Suprapubic skin (tissue), 4 donors: ENCODE measurements around the gene CCNL2. TPM values are rescaled to one million over a fixed set of nuclear protein-coding genes. Genes with fewer than 3 reads are reported as not detected.

ENCODE experiments used
- DNase-seq, 2 donors: peaks; one replicate each; pipeline ENCODE4 v3.0.0-alpha.2; 2019; ENCODE audit warnings: low spot score in 2 of 2
- H3K27ac ChIP-seq: fragments of 200-600 bp; sonication (generic); one replicate; pipeline ENCODE4 v1.5.1; 2019
- H3K27me3 ChIP-seq: fragments of 200-600 bp; sonication (generic); one replicate; pipeline ENCODE4 v1.5.1; 2019
- H3K36me3 ChIP-seq: fragments of 200-600 bp; sonication (generic); one replicate; pipeline ENCODE4 v1.5.1; 2019
- H3K4me1 ChIP-seq: fragments of 200-600 bp; sonication (generic); one replicate; pipeline ENCODE4 v1.5.1; 2019
- H3K4me3 ChIP-seq: fragments of 200-600 bp; sonication (generic); one replicate; pipeline ENCODE4 v1.5.1; 2019; ENCODE audit warnings: mild to moderate bottlenecking
- H3K9me3 ChIP-seq: fragments of 200-600 bp; sonication (generic); one replicate; pipeline ENCODE4 v1.5.1; 2019
- EP300 ChIP-seq: sonication (generic); formaldehyde crosslinking; IDR thresholded peaks from one replicate; pipeline ENCODE4 v1.6.1; 2017; ENCODE audit warnings: antibody characterized with exemption
- POLR2A ChIP-seq, 2 donors: fragments of 450-650 bp; IDR thresholded peaks; one replicate each; pipeline ENCODE4 v1.6.1; 2017; ENCODE audit warnings: antibody characterized with exemption in 2 of 2, mild to moderate bottlenecking in 2 of 2, moderate library complexity in 2 of 2
- POLR2AphosphoS5 ChIP-seq, 3 donors: sonication (generic); formaldehyde crosslinking; IDR thresholded peaks; one replicate each; pipeline ENCODE4 v1.6.1; 2017; ENCODE audit warnings: antibody characterized with exemption in 3 of 3
- WGBS: methylation state at CpG from one replicate; pipeline ENCODE4 v1.1.5; 2018; 5-methylcytosine and 5-hydroxymethylcytosine counted together
- total RNA-seq, 4 donors: library from RNA; depleted of rRNA; stranded (reverse); fragments of >200 nt; gene quantifications; one replicate each; pipeline ENCODE4 v1.1.0, GENCODE V29; 2016
- TF ChIP-seq, protein P1 (sequence below), 2 donors: fragments of 200-600 bp in 1 of 2; fragments of 450-650 bp in 1 of 2; sonication (generic) in 1 of 2; IDR thresholded peaks; one replicate each; pipeline ENCODE4 v1.5.1; 2016 to 2019; ENCODE audit warnings: antibody characterized with exemption in 2 of 2, mild to moderate bottlenecking in 1 of 2, moderate library complexity in 1 of 2

The CCNL2 gene
- total RNA-seq, 4 donors from 2014 or later = 136 to 599 (median 160) TPM

- 59% methylated on average over 16 of the region's 19 CpGs for WGBS
- Histone ChIP-seq H3K27me3 (peaks cover 14% of the 10 kb centered on the region), H3K4me1 (peaks cover 44% of the 10 kb centered on the region), H3K27ac (no peak overlapping the region), H3K9me3 (no peaks in the 10 kb centered on the region), H3K4me3 (no peak overlapping the region), H3K36me3 (no peaks in the 10 kb centered on the region)
- no peak for DNase-seq
- TF ChIP-seq POLR2AphosphoS5 (IDR thresholded peaks at IDR 0.05) (no peak), EP300 (no peak), POLR2A (IDR thresholded peaks at IDR 0.05) (no peak)
- TF ChIP-seq, protein P1, sequence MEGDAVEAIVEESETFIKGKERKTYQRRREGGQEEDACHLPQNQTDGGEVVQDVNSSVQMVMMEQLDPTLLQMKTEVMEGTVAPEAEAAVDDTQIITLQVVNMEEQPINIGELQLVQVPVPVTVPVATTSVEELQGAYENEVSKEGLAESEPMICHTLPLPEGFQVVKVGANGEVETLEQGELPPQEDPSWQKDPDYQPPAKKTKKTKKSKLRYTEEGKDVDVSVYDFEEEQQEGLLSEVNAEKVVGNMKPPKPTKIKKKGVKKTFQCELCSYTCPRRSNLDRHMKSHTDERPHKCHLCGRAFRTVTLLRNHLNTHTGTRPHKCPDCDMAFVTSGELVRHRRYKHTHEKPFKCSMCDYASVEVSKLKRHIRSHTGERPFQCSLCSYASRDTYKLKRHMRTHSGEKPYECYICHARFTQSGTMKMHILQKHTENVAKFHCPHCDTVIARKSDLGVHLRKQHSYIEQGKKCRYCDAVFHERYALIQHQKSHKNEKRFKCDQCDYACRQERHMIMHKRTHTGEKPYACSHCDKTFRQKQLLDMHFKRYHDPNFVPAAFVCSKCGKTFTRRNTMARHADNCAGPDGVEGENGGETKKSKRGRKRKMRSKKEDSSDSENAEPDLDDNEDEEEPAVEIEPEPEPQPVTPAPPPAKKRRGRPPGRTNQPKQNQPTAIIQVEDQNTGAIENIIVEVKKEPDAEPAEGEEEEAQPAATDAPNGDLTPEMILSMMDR (IDR thresholded peaks at IDR 0.05) = no peak
Observed at GRCh38 chr1:1426496-1427105, 27.5 kb upstream of the CCNL2 start.

DNA sequence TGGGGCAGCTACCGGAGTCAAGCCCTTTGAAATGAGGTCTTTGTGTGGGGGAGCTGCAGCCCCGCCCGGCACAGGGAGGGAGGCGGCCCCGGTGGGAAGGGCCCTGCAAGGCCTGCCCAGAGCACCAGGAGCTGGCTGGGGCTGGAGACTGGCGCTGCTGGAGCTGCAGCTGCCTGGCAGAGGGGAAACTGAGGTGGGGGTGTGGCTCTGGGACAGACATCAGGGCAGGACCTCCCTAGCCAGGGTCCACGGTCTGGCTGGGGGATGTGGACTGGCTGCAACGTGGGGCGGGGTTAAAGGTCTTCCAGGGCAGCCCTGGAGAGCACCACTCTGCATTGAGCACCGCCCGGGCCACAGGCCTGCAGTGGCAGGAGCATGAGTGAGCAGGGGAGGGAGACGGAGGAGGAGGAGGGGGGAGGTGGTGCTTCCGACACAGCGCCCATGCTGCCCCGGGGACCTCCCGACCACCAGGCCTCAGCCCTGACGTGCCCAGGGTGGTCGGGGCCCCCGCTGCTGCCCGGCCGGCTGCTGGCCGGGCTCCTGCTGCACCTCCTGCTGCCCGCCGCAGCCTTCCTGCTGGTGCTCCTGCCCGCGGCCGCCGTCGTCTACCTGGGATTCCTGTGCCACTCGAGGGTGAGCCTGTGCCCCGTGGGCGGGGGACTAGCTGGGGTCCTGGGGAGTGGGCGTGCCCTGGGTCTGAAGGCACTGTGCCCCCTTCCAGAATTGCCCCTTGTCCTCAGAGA lies 26.8 kb upstream of the CCNL2 start:
- WGBS = 0% methylated on average over 7 of the region's 33 CpGs

DNA sequence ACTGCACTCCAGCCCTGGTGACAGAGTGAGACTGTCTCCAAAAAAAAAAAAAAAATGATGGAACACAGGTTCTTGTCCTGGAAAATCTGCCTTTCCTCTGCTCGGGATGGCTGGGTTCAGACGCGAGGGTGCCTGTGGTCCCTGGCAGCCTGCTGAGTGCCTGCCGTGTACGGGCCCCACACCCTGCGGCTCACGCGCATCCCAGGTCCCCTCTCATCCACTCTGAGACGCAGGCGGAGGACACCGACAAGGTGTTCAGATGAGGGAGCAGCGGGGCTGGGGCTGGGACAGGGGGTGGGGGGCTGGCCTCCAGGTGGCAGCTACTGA lies 26.3 kb upstream of the CCNL2 start:
- no peak overlapping the region for H3K4me3 ChIP-seq
- H3K4me1 ChIP-seq = peaks cover 44% of the 10 kb centered on the region
- no peak overlapping the region for H3K27ac ChIP-seq
- H3K9me3 ChIP-seq = no peaks in the 10 kb centered on the region
- DNase-seq = no peak
- H3K27me3 ChIP-seq = peaks cover 14% of the 10 kb centered on the region
- TF ChIP-seq POLR2AphosphoS5 (IDR thresholded peaks at IDR 0.05) (no peak), POLR2A (IDR thresholded peaks at IDR 0.05) (no peak), EP300 (no peak)
- TF ChIP-seq, protein P1 (IDR thresholded peaks at IDR 0.05) = no peak
- H3K36me3 ChIP-seq = no peaks in the 10 kb centered on the region
- no CpG with 5 or more reads among the region's 12 CpGs for WGBS

More for the DNA sequence above, 26.8 kb upstream of the CCNL2 start:
- H3K9me3 ChIP-seq = no peaks in the 10 kb centered on the region
- H3K4me1 ChIP-seq = peaks cover 44% of the 10 kb centered on the region
- peaks cover 14% of the 10 kb centered on the region for H3K27me3 ChIP-seq
- no peak overlapping the region for H3K27ac ChIP-seq
- no peak for DNase-seq
- no peaks in the 10 kb centered on the region for H3K36me3 ChIP-seq
- no peak overlapping the region for H3K4me3 ChIP-seq
- TF ChIP-seq POLR2A (IDR thresholded peaks at IDR 0.05) = no peak
- no peak for TF ChIP-seq POLR2AphosphoS5 (IDR thresholded peaks at IDR 0.05)

- Histone ChIP-seq H3K27me3 (peaks cover 14% of the 10 kb centered on the region), H3K4me3 (no peak overlapping the region), H3K27ac (no peak overlapping the region), H3K4me1 (peaks cover 42% of the 10 kb centered on the region), H3K36me3 (no peaks in the 10 kb centered on the region), H3K9me3 (no peaks in the 10 kb centered on the region)
- WGBS = 79% methylated on average over 15 of the region's 15 CpGs
- no peak for TF ChIP-seq POLR2A (IDR thresholded peaks at IDR 0.05)
- TF ChIP-seq, protein P1 (IDR thresholded peaks at IDR 0.05) = no peak
- TF ChIP-seq POLR2AphosphoS5 (IDR thresholded peaks at IDR 0.05) = no peak
- no peak for DNase-seq
Observed at GRCh38 chr1:1424707-1425106, 25.6 kb upstream of the CCNL2 start.

- TF ChIP-seq, protein P1 (IDR thresholded peaks at IDR 0.05) = no peak
- TF ChIP-seq EP300 = no peak
- Histone ChIP-seq H3K36me3 (no peaks in the 10 kb centered on the region), H3K27ac (no peak overlapping the region), H3K4me1 (peaks cover 53% of the 10 kb centered on the region), H3K9me3 (no peaks in the 10 kb centered on the region), H3K27me3 (peaks cover 14% of the 10 kb centered on the region), H3K4me3 (no peak overlapping the region)
- WGBS = 77% methylated on average over 7 of the region's 7 CpGs
- DNase-seq = no peak
Observed at GRCh38 chr1:1423245-1423597, 24.1 kb upstream of the CCNL2 start.
